Measurements from ENCODE around the gene SUPT16H.
"Not testable (repeated sequence)": the region's sequence is repeated elsewhere in the genome, so short reads cannot be mapped to it uniquely, and the experiment has no call there.

SUPT16H gene

GRCh38 chr14:21383848-21384493 is at the start of gene SUPT16H:
Gene SUPT16H, minus strand, starts transcription at chr14:21384019. Its CDS starts 92 bp downstream, at chr14:21383927.
- DNase-seq (ENCODE audit: low read depth): peak; percentile 90

- DNase-seq (ENCODE audit: low read depth): no peak
Observed at GRCh38 chr14:21431126-21431525, 47.3 kb upstream of the SUPT16H start.

GRCh38 chr14:21428930-21429329 is 45.1 kb upstream of the SUPT16H start:
- no peak for DNase-seq (ENCODE audit: low read depth)

GRCh38 chr14:21426692-21427091 is 42.9 kb upstream of the SUPT16H start:
- DNase-seq (ENCODE audit: low read depth): no peak

GRCh38 chr14:21419528-21419927 is 35.7 kb upstream of the SUPT16H start:
- DNase-seq (ENCODE audit: low read depth): no peak

- no peak for DNase-seq (ENCODE audit: low read depth)
Observed at GRCh38 chr14:21415329-21415728, 31.5 kb upstream of the SUPT16H start.

- no peak for DNase-seq (ENCODE audit: low read depth)
Observed at GRCh38 chr14:21414137-21414631, 30.4 kb upstream of the SUPT16H start.

- DNase-seq (ENCODE audit: low read depth): peak; percentile 55
Observed at GRCh38 chr14:21408147-21408546, 24.3 kb upstream of the SUPT16H start.

- no peak for DNase-seq (ENCODE audit: low read depth)
Observed at GRCh38 chr14:21406213-21406612, 22.4 kb upstream of the SUPT16H start.

- no peak for DNase-seq (ENCODE audit: low read depth)
Observed at GRCh38 chr14:21405097-21405496, 21.3 kb upstream of the SUPT16H start.

- no peak for DNase-seq (ENCODE audit: low read depth)
Observed at GRCh38 chr14:21399311-21399870, 15.6 kb upstream of the SUPT16H start.

- DNase-seq (ENCODE audit: low read depth): no peak
Observed at GRCh38 chr14:21398901-21399300, 15.1 kb upstream of the SUPT16H start.

GRCh38 chr14:21395450-21395849 is 11.6 kb upstream of the SUPT16H start:
- DNase-seq (ENCODE audit: low read depth): no peak

- DNase-seq (ENCODE audit: low read depth): no peak
Observed at GRCh38 chr14:21385188-21385904, 1.5 kb upstream of the SUPT16H start.

- no peak for DNase-seq (ENCODE audit: low read depth)
Observed at GRCh38 chr14:21384494-21384851, 654 bp upstream of the SUPT16H start.

- DNase-seq (ENCODE audit: low read depth): no peak
Observed at GRCh38 chr14:21382886-21383847, 652 bp downstream of the SUPT16H start.

GRCh38 chr14:21382095-21382494 is 1.7 kb downstream of the SUPT16H start:
- DNase-seq (ENCODE audit: low read depth): no peak

- no peak for DNase-seq (ENCODE audit: low read depth)
Observed at GRCh38 chr14:21379338-21379737, 4.5 kb downstream of the SUPT16H start.

GRCh38 chr14:21373980-21374379 is 9.8 kb downstream of the SUPT16H start:
- DNase-seq (ENCODE audit: low read depth): no peak

GRCh38 chr14:21372814-21373213 is 11.0 kb downstream of the SUPT16H start:
- not testable (repeated sequence) for DNase-seq (ENCODE audit: low read depth)

GRCh38 chr14:21369949-21370679 is 13.7 kb downstream of the SUPT16H start:
- no peak for DNase-seq (ENCODE audit: low read depth)
